Kidney epithelial cell (primary cell): ENCODE measurements around the gene HPDL. TPM values are rescaled to one million over a fixed set of nuclear protein-coding genes. Genes with fewer than 3 reads are reported as not detected.

Experiments used
- DNase-seq: peaks from one replicate; pipeline ENCODE4 v3.0.0-alpha.2; 2010; ENCODE audit warnings: low read depth
- H3K27me3 ChIP-seq: 2 replicates; pipeline ENCODE4 v1.6.0; 2011; ENCODE audit warnings: low read length; ENCODE audit not compliant: control insufficient read depth, insufficient read depth
- H3K36me3 ChIP-seq: 2 replicates; pipeline ENCODE4 v1.5.1; 2011; ENCODE audit warnings: low read length; ENCODE audit not compliant: control insufficient read depth, insufficient read depth
- H3K4me3 ChIP-seq: 2 replicates; pipeline ENCODE4 v1.5.1; 2011; ENCODE audit warnings: low read depth, mild to moderate bottlenecking, control low read depth, low read length
- CTCF ChIP-seq: IDR thresholded peaks from 2 replicates; pipeline ENCODE4 v1.5.1; 2011; ENCODE audit warnings: mild to moderate bottlenecking, moderate library complexity, low read length, control low read depth, inconsistent platforms; ENCODE audit not compliant: insufficient read depth, poor library complexity, severe bottlenecking
- total RNA-seq: library from RNA; depleted of rRNA; stranded (reverse); fragments of >200 nt; gene quantifications from 2 replicates; pipeline ENCODE4 v1.2.3, GENCODE V29; 2015

Gene HPDL
- total RNA-seq, 1 donor from 2014 or later, result 0.58 TPM

DNA sequence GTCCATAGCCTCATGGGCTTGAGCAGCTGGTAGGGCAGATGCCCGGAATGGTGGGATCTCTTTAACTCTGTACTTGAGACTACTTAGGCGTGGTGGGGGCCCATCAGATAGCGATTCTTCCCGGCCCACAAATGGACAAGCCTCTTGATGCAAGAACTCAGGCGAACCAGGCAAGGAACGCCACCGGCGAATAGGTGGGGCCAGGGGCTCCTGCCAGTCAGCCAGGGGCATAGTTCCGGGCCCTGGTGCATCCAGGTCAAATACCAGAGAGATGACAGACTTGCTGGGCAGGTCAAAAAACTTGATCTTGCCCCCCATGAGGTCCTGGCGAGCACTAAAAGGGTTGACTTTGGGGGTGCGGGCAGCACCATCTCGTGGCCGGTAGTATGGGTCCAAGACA is 18.3 kb downstream of the HPDL start:
- TF ChIP-seq CTCF, result no peak
- DNase-seq, result no peak
- Histone ChIP-seq H3K4me3 (no peak overlapping the region), H3K27me3 (no peaks in the 10 kb centered on the region), H3K36me3 (peaks cover 3% of the 10 kb centered on the region)

DNA sequence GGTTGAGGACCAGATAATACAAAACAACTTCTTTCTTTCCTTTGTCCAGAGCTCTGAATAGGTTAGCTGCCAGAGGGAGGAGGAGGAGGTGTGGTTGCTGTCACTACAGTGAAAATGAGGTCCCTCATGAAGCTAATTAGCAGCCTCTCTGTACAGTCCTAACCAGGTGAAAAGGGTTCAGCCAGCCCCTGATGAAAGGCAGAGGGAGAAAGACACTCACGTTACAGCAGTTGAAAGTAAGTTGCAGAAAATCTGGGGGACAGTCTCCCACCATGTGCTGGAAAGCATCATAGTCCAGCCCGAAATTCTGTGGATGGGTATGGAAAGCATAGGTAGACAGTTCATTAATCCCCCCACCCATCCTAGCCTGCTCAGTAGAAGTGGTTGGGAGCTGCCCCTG is 19.8 kb downstream of the HPDL start:
- no peak overlapping the region for H3K4me3 ChIP-seq
- TF ChIP-seq CTCF, result no peak
- no peaks in the 10 kb centered on the region for H3K27me3 ChIP-seq
- peaks cover 3% of the 10 kb centered on the region for H3K36me3 ChIP-seq
- no peak for DNase-seq

GRCh38 chr1:45348020-45348419 is 21.3 kb downstream of the HPDL start:
- TF ChIP-seq CTCF, result no peak
- no peaks in the 10 kb centered on the region for H3K27me3 ChIP-seq
- H3K36me3 ChIP-seq, result no peaks in the 10 kb centered on the region
- H3K4me3 ChIP-seq, result no peak overlapping the region
- no peak for DNase-seq

GRCh38 chr1:45348609-45348965 is 21.9 kb downstream of the HPDL start:
- H3K4me3 ChIP-seq, result no peak overlapping the region
- H3K27me3 ChIP-seq, result no peaks in the 10 kb centered on the region
- no peaks in the 10 kb centered on the region for H3K36me3 ChIP-seq
- no peak for DNase-seq
- TF ChIP-seq CTCF, result no peak

DNA sequence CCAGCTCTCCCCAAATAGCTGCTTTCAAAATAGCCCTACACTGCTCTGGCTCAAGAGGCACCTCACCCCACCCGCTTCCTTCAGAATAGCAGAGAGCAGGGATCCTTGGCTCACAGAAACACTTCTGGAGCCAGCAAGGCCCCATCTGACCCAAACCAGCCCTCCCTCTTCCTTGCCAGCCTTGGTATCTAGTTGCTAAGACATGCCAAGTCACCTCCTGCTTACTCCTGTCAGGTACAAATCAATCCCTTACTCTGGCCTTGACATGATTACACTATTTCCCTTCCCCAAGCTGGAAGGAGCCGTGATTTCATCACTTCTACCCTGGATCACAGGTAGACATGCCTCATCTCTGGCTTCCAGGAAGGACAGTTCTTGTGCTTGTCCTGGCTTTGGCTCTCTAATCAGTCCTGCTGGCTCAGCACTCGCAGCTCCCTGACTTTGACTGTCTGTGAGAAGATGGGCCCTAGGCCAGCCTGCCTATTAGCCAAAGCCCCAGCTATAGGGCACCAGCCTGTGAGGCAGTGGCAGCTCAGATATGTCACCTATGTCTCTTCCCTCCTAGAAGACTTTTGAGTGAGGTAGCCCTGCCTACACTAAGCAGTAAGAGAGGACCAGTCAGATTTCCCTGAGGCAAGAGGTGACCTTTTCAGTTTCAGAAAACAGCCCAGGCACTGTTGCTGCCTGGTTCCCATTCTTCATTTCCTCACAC is 22.4 kb downstream of the HPDL start:
- no peak for TF ChIP-seq CTCF
- Histone ChIP-seq H3K36me3 (no peaks in the 10 kb centered on the region), H3K4me3 (no peak overlapping the region), H3K27me3 (no peaks in the 10 kb centered on the region)
- no peak for DNase-seq

DNA sequence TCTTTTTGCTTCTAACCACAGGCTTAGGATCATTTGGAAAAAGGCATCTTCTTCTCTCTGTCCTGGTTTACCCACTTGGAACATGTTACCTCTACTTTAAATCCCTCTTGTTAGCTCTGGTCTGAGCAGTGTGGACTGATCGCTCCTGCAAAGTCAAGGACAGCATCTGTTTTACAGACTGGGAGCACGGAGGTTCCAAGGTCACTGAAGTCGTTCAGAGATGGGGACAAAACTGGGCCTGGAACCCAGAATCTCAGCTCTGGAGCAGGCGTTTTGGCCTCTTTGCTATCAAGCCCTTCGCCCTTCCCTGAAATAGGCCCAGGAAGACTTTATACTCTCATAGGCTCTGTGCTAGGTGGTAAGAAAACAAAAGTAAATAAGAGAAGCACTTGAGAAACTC is 24.8 kb downstream of the HPDL start:
- H3K4me3 ChIP-seq, result no peak overlapping the region
- H3K36me3 ChIP-seq, result no peaks in the 10 kb centered on the region
- DNase-seq, result no peak
- H3K27me3 ChIP-seq, result no peaks in the 10 kb centered on the region
- TF ChIP-seq CTCF, result no peak
